CD4-positive, alpha-beta T cell (primary cell): ENCODE data around the gene SHLD1. TPM values are rescaled to one million over a fixed set of nuclear protein-coding genes. Genes with fewer than 3 reads are reported as not detected.
"Not testable (repeated sequence)": the region's sequence is repeated elsewhere in the genome, so short reads cannot be mapped to it uniquely, and the experiment has no call there.

ENCODE experiments used
- ATAC-seq: fragments of 200-7000 bp; cut with Tn5 transposase; one replicate; pipeline ENCODE4 v1.10.0; 2022; ENCODE audit warnings: mild to moderate bottlenecking; ENCODE audit not compliant: poor library complexity
- CTCF ChIA-PET: fragments of 350-600 bp; sonication (Branson Sonifier 250); formaldehyde crosslinking; loops from one replicate; lab custom pipeline; 2021; ENCODE audit warnings: antibody characterized with exemption, inconsistent platforms; lab: Charles Lee
- POLR2A ChIA-PET: fragments of 350-600 bp; sonication (Branson Sonifier 250); formaldehyde crosslinking; loops from one replicate; lab custom pipeline; 2021; ENCODE audit warnings: antibody characterized with exemption, inconsistent platforms; lab: Charles Lee
- DNase-seq, 14 experiments: peaks; one replicate each; pipeline ENCODE4 v3.0.0-alpha.2; 2013 to 2020; ENCODE audit warnings: mixed read lengths in 2 of 14
- H3K27ac ChIP-seq, 2 donors: one replicate each; pipeline versions ENCODE4 v1.5.1 to v1.7.0; 2013; ENCODE audit warnings: low read length in 2 of 2, low read depth in 1 of 2, mild to moderate bottlenecking in 1 of 2
- H3K27me3 ChIP-seq, 2 experiments: 1 replicate in 1 of 2; 2 replicates in 1 of 2; pipeline versions ENCODE4 v1.6.1 to v1.7.0; 2013; ENCODE audit warnings: low read length in 2 of 2, control low read depth in 1 of 2, mild to moderate bottlenecking in 1 of 2, moderate library complexity in 1 of 2; ENCODE audit not compliant: insufficient read depth in 2 of 2, control insufficient read depth in 1 of 2
- H3K36me3 ChIP-seq: one replicate; pipeline ENCODE4 v1.6.1; 2013; ENCODE audit warnings: low read length, control low read depth; ENCODE audit not compliant: insufficient read depth
- H3K4me1 ChIP-seq: one replicate; pipeline ENCODE4 v1.6.1; 2013; ENCODE audit warnings: low read length, control low read depth; ENCODE audit not compliant: insufficient read depth
- H3K4me3 ChIP-seq: one replicate; pipeline ENCODE4 v1.5.1; 2013; ENCODE audit warnings: mild to moderate bottlenecking, low read length, moderate library complexity
- H3K9me3 ChIP-seq, 2 experiments: 1 replicate in 1 of 2; 2 replicates in 1 of 2; pipeline versions ENCODE4 v1.6.1 to v1.7.0; 2013; ENCODE audit warnings: low read length in 2 of 2, mild to moderate bottlenecking in 2 of 2, control low read depth in 1 of 2, moderate library complexity in 1 of 2; ENCODE audit not compliant: control insufficient read depth in 1 of 2, insufficient read depth in 1 of 2
- H3K27ac Mint-ChIP-seq: one replicate; pipeline ENCODE4 v1.8.0; 2020; ENCODE audit warnings: mixed read lengths
- H3K27me3 Mint-ChIP-seq: one replicate; pipeline ENCODE4 v1.8.0; 2021; ENCODE audit warnings: mixed read lengths
- H3K36me3 Mint-ChIP-seq: one replicate; pipeline ENCODE4 v1.8.0; 2021; ENCODE audit warnings: low read depth, mixed read lengths
- H3K4me1 Mint-ChIP-seq: one replicate; pipeline ENCODE4 v1.8.0; 2021; ENCODE audit warnings: low read depth, mixed read lengths
- H3K4me3 Mint-ChIP-seq: one replicate; pipeline ENCODE4 v1.8.0; 2020; ENCODE audit warnings: mild to moderate bottlenecking, mixed read lengths
- H3K9me3 Mint-ChIP-seq: one replicate; pipeline ENCODE4 v1.8.0; 2020; ENCODE audit warnings: mixed read lengths
- CTCF ChIP-seq: fragments of 200-600 bp; IDR thresholded peaks from one replicate; pipeline ENCODE4 v1.8.0; 2022; ENCODE audit warnings: antibody characterized with exemption, mild to moderate bottlenecking
- intact Hi-C, 2 experiments: fragments of 100-400 bp; cut with DNase I in 1 of 2; cut with micrococcal nuclease in 1 of 2; formaldehyde crosslinking; loops; one replicate each; pipeline versions ENCODE4 v1.15.1 to v1.9.0; 2023 to 2025; cut with DNase I, micrococcal nuclease
- polyA plus RNA-seq, 2 donors: library from polyadenylated mRNA; unstranded; fragments of 120-200 nt; gene quantifications; one replicate each; pipeline ENCODE4 v1.2.1, GENCODE V29; 2013
- total RNA-seq, 174 experiments: library from RNA in 2 of 174; stranded (reverse) in 2 of 174; gene quantifications; one replicate each; pipeline ENCODE4 v1.2.3 and lab custom pipeline; 2021 to 2026

SHLD1 gene
- total RNA-seq (1 to 10 TPM; 7.0 to 7.3 TPM), total RNA-seq (lab: John Stamatoyannopoulos, UW) (2.2 to 12.8 (median 6.7) reads per million in 172 experiments)
- polyA plus RNA-seq (2013, experiment 1 of 2): 13.7 TPM
- 14.9 TPM for polyA plus RNA-seq (2013, experiment 2 of 2)

- Histone ChIP-seq H3K36me3 (peaks cover 5% of the 10 kb centered on the region), H3K9me3 (peaks cover 0 to 5% of the 10 kb centered on the region in 2 experiments), H3K4me1 (peaks cover 23% of the 10 kb centered on the region), H3K27ac (peak within 1 kb of the TSS; percentile 53 to 61), H3K27me3 (no peaks in the 10 kb centered on the region), H3K4me3 (peak within 1 kb of the TSS; percentile 75)
- ATAC-seq (peak; percentile 98), DNase-seq (peak; percentile 67 to 91 (median 76))
- POLR2A ChIA-PET: interaction anchor here (0.7 to 3.2 kb wide), 5 partner anchors 19 to 156 kb away, joined by 3 to 20 read pairs (median 4); no protein-coding TSS in a partner anchor
- H3K27ac Mint-ChIP-seq: peak within 1 kb of the TSS; percentile 87
- CTCF ChIA-PET: interaction anchor here (0.8 to 1.8 kb wide), 3 partner anchors 36 to 220 kb away, joined by 3 to 5 read pairs (median 3); no protein-coding TSS in a partner anchor
- peaks cover 2% of the 10 kb centered on the region for H3K9me3 Mint-ChIP-seq
- no peak for TF ChIP-seq CTCF
- no peaks in the 10 kb centered on the region for H3K27me3 Mint-ChIP-seq
- peaks cover 23% of the 10 kb centered on the region for H3K36me3 Mint-ChIP-seq
- intact Hi-C loops: loop anchor here (1.0 to 2.0 kb wide), 3 partner anchors 13 to 201 kb away; partner anchors contain the start of genes MCM8 (in 1 of the 2) and TRMT6 (in 1 of the 2)
- H3K4me3 Mint-ChIP-seq: peak within 1 kb of the TSS; percentile 96
- H3K4me1 Mint-ChIP-seq: peaks cover 37% of the 10 kb centered on the region
Measured at GRCh38 chr20:5749952-5750779, at the start of gene SHLD1. SHLD1 (plus strand) TSS chr20:5750401; CDS start chr20:5772866, 22,465 bp downstream.

- H3K27ac Mint-ChIP-seq, CTCF ChIA-PET, H3K36me3 ChIP-seq, H3K4me3 Mint-ChIP-seq, intact Hi-C loops, H3K4me3 ChIP-seq, H3K36me3 Mint-ChIP-seq, H3K9me3 ChIP-seq, DNase-seq, H3K27me3 Mint-ChIP-seq, ATAC-seq, H3K4me1 ChIP-seq, H3K27ac ChIP-seq, H3K4me1 Mint-ChIP-seq, H3K9me3 Mint-ChIP-seq, POLR2A ChIA-PET, H3K27me3 ChIP-seq: not testable (repeated sequence)
Measured at GRCh38 chr20:5702339-5702738, 47.9 kb upstream of the SHLD1 start.

GRCh38 chr20:5703681-5704101, 46.5 kb upstream of the SHLD1 start:
- Mint-ChIP-seq H3K4me3 (no peak overlapping the region), H3K27ac (no peak overlapping the region), H3K27me3 (no peaks in the 10 kb centered on the region), H3K36me3 (no peaks in the 10 kb centered on the region), H3K9me3 (no peaks in the 10 kb centered on the region), H3K4me1 (no peaks in the 10 kb centered on the region)
- no peaks in the 10 kb centered on the region for H3K9me3 ChIP-seq
- no peaks in the 10 kb centered on the region for H3K27me3 ChIP-seq
- ChIA-PET POLR2A (interaction anchor here (2.5 kb wide), 1 partner anchor 11 kb away, joined by 8 read pairs; no protein-coding TSS in a partner anchor), CTCF (interaction anchor here (0.7 to 1.0 kb wide), 4 partner anchors 13 to 87 kb away, joined by 3 read pairs; no protein-coding TSS in a partner anchor)
- H3K4me3 ChIP-seq: no peak overlapping the region
- no peak overlapping the region for H3K27ac ChIP-seq
- no peak for TF ChIP-seq CTCF
- no peaks in the 10 kb centered on the region for H3K36me3 ChIP-seq
- DNase-seq: no peak
- intact Hi-C loops: no loop called here
- no peaks in the 10 kb centered on the region for H3K4me1 ChIP-seq
- no peak for ATAC-seq
